NCI-H146 (cell line): Measurements from ENCODE around the gene CRKL.

Source experiments
- DNase-seq: peaks from one replicate; lab custom pipeline; 2025; lab: John Stamatoyannopoulos, UW

The CRKL gene

DNA sequence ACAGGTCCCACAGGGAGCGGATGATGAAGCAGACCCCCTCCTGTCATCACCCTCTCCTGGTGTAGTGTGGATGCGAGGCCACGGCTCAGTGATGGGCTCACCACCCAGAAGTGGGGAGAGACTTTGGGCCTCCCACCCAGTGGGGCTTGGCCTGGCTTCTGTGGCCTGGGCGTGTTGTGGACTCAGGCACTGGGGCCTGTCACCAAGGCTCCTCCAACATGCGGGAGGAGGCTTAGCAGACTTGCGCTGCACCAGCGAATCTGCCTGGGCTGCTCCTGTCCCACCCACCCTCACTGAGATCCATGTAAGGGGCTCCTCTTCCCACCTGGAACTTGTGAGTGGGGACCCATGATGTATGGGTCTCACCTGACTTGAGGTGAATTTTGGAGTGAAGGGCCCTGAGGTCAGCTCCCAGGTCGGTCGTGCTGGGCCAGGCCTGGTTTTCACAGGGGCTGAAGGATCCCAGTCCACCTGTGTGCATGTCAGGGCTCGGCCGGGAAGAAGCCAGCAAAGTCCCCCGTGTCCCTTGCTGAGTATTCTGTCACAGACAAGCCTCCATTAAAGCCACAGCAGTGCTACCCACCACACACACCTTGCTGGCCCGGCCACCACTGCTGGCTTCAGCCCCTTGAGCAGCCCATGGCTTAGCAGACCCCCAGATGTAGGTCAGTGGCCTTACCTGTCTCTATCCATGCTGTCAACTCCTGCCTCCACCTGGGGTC, 80.5 kb downstream of the CRKL start:
- DNase-seq, result no peak

- no peak for DNase-seq
These were observed 81.5 kb downstream of the CRKL start for GRCh38 chr22:20998411-20999336.

DNA sequence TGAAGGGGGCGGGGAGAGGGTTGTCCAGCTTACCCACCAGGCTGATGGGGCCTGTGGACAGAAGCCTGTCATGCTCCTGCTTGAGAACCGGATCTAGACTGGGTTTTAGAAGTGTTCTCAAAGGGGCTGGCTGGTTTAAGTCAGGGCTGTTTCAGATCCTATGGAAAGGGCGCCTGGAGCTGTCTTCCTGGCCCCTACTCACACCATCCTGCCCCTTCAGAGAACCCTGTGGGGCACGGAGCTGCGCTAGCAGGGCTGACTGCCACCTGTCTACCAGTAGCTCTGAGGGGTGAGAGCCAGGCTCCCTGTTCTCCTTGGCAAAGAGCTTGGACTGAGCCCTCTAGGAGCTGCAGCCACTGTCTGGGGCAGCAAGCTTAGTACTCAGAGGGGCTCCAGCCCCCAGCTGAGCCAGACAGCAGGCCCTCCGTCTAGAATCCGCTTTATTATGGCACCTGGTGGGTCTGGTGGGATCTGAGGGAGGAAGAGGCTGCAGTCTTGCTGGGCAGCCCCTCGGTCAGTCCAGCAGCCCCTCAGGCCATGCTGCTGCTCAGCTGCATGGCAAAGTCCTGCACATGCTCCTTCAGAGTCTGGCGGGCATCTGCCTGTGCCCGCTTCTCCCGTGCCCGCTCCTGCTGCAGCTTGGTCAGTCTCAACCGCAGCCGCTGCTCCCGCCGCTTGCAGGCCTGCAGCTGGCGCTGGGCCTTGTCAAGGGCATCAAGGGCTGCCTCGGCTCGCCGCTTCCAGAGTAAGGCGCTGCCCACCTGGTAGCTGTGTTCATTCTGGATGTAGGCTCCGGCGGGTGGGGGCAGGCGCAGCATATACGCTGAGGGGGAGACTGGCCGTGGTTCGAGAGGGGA, 82.4 kb downstream of the CRKL start:
- no peak for DNase-seq

DNA sequence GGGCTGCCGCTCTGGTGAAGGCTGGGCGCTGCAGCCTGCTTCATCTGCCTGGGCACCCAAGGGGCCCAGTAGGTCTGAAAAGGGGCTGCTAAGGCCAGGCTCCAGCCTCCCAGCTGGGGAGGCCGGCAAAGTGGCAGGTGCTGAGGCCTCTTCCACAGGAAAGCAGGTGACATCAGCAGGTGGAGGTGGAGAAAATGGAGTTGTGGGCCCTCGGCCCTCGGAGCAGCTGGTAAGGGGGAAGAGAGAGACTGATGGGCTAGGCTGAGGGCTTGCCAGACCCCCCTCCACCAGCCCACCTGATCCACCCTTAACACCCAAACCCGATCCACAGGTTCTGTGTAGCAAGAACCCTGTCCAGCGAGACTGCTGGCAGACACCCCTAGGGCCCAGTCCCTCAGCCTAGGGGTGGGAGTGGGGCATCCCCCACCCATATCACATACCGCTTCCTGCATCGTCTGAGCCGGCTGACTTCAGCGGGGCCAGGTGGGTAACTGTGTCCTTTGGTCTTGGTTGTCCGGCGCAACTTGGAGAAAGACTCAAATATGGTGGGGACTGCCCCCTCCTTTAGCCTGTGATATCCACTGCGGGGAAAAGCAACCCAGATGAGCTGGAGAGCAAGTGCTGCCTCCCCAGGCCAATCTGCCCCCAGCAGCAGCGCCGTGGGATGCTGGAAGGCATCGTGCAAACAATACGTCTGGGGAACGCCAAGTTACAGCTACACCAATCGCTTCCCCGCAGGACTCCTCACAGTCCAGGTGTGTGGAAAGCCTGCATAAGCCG, 83.2 kb downstream of the CRKL start:
- DNase-seq, result peak; percentile 42

GRCh38 chr22:21000987-21001600, 83.9 kb downstream of the CRKL start:
- DNase-seq, result no peak

- DNase-seq, result peak; percentile 92
These were observed 84.6 kb downstream of the CRKL start, which contains the start of gene THAP7 for GRCh38 chr22:21001601-21002325. Gene THAP7, minus strand, starts transcription at chr22:21002118. Its CDS starts 207 bp downstream, at chr22:21001911.
